HepG2 (cell line): ENCODE data around the gene NDUFS2. TPM values are rescaled to one million over a fixed set of nuclear protein-coding genes. Genes with fewer than 3 reads are reported as not detected.

Experiments
- ARID2 ChIP-seq: sonication (generic); formaldehyde crosslinking; IDR thresholded peaks from 2 replicates; pipeline ENCODE4 v1.8.1; 2022; ENCODE audit warnings: mild to moderate bottlenecking, missing genetic modification reagents, borderline replicate concordance
- GPN1 ChIP-seq: sonication (generic); formaldehyde crosslinking; IDR thresholded peaks from 2 replicates; pipeline ENCODE4 v1.5.1; 2020; ENCODE audit warnings: missing genetic modification reagents, borderline replicate concordance
- KDM5A ChIP-seq: fragments of 200-600 bp; sonication (generic); IDR thresholded peaks from 2 replicates; pipeline ENCODE4 v1.7.0; 2018; ENCODE audit warnings: antibody characterized with exemption, mild to moderate bottlenecking, low read length, borderline replicate concordance
- MAFG ChIP-seq: sonication (generic); formaldehyde crosslinking; IDR thresholded peaks from 2 replicates; pipeline ENCODE4 v1.5.1; 2020; ENCODE audit warnings: mild to moderate bottlenecking, missing genetic modification reagents
- MBD4 ChIP-seq: IDR thresholded peaks from 2 replicates; pipeline ENCODE4 v1.6.1; 2012; ENCODE audit warnings: low read length, inconsistent platforms, borderline replicate concordance
- RNF219 ChIP-seq: sonication (generic); formaldehyde crosslinking; IDR thresholded peaks from 2 replicates; pipeline ENCODE4 v1.5.0; 2020; ENCODE audit warnings: mild to moderate bottlenecking, missing genetic modification reagents
- TBX3 ChIP-seq: fragments of 450-650 bp; IDR thresholded peaks from 2 replicates; pipeline ENCODE4 v1.6.1; 2017; ENCODE audit warnings: antibody characterized with exemption, mild to moderate bottlenecking, inconsistent platforms, borderline replicate concordance
- TEAD2 ChIP-seq: sonication (generic); formaldehyde crosslinking; IDR thresholded peaks from 2 replicates; pipeline ENCODE4 v1.9.0; 2021; ENCODE audit warnings: missing genetic modification reagents
- THAP8 ChIP-seq: sonication (generic); formaldehyde crosslinking; IDR thresholded peaks from 2 replicates; pipeline ENCODE4 v1.5.1; 2020; ENCODE audit warnings: missing genetic modification reagents, mild to moderate bottlenecking, borderline replicate concordance
- ZFP41 ChIP-seq: sonication (generic); formaldehyde crosslinking; IDR thresholded peaks from 2 replicates; pipeline ENCODE4 v1.4.0; 2020; ENCODE audit warnings: mild to moderate bottlenecking, missing genetic modification reagents, borderline replicate concordance
- ZMYM3 ChIP-seq: sonication (generic); formaldehyde crosslinking; IDR thresholded peaks from 2 replicates; pipeline ENCODE4 v1.5.1; 2020; ENCODE audit warnings: mild to moderate bottlenecking, missing genetic modification reagents
- ZNF563 ChIP-seq: sonication (generic); formaldehyde crosslinking; IDR thresholded peaks from 2 replicates; pipeline ENCODE4 v1.8.0; 2022; ENCODE audit warnings: mild to moderate bottlenecking, moderate library complexity, missing genetic modification reagents
- ZNF564 ChIP-seq: sonication (generic); formaldehyde crosslinking; IDR thresholded peaks from 2 replicates; pipeline ENCODE4 v1.8.1; 2023; ENCODE audit warnings: mild to moderate bottlenecking, missing genetic modification reagents
- ZSCAN20 ChIP-seq: sonication (generic); formaldehyde crosslinking; IDR thresholded peaks from 2 replicates; pipeline ENCODE4 v1.4.0; 2020; ENCODE audit warnings: missing genetic modification reagents, mild to moderate bottlenecking, borderline replicate concordance
- polyA plus RNA-seq, 8 experiments: library from polyadenylated mRNA; depleted of rRNA in 3 of 8; stranded (reverse) in 7 of 8; unstranded in 1 of 8; fragments of >200 nt; fragmentation: Illumina TruSeq in 4 of 8; extraction: Trizol in 4 of 8; gene quantifications; 2 replicates each; pipeline versions ENCODE4 v1.2.1 to v1.2.3, GENCODE V29; 2011 to 2016; ENCODE audit warnings: low read depth in 4 of 8, missing spikeins in 1 of 8, mixed read lengths in 1 of 8; ENCODE audit not compliant: insufficient read depth in 1 of 8
- total RNA-seq, 5 experiments: library from RNA; depleted of rRNA; stranded (reverse); fragments of >200 nt; fragmentation: Illumina TruSeq; extraction: Trizol; gene quantifications; 2 replicates each; pipeline ENCODE4 v1.2.3, GENCODE V29; 2016; ENCODE audit warnings: low read depth in 1 of 5
- TF ChIP-seq, protein P1 (sequence below): sonication (generic); formaldehyde crosslinking; conservative IDR thresholded peaks from 2 replicates; pipeline ENCODE4 v1.4.0; 2020; ENCODE audit warnings: missing genetic modification reagents
- TF ChIP-seq, protein P2 (sequence below): sonication (generic); formaldehyde crosslinking; IDR thresholded peaks from 2 replicates; pipeline ENCODE4 v1.4.0; 2020; ENCODE audit warnings: missing genetic modification reagents, borderline replicate concordance

The NDUFS2 gene
- total and polyA plus RNA-seq, 2 of the 13 experiments (the other 11 are each of a cell fraction or from before 2014, with no cell fraction given): 89.9 to 118 TPM

- no peak for TF ChIP-seq MAFG (CRISPR knock-in tag)
- TF ChIP-seq, protein P1, sequence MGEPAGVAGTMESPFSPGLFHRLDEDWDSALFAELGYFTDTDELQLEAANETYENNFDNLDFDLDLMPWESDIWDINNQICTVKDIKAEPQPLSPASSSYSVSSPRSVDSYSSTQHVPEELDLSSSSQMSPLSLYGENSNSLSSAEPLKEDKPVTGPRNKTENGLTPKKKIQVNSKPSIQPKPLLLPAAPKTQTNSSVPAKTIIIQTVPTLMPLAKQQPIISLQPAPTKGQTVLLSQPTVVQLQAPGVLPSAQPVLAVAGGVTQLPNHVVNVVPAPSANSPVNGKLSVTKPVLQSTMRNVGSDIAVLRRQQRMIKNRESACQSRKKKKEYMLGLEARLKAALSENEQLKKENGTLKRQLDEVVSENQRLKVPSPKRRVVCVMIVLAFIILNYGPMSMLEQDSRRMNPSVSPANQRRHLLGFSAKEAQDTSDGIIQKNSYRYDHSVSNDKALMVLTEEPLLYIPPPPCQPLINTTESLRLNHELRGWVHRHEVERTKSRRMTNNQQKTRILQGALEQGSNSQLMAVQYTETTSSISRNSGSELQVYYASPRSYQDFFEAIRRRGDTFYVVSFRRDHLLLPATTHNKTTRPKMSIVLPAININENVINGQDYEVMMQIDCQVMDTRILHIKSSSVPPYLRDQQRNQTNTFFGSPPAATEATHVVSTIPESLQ (CRISPR knock-in tag): no peak
- TF ChIP-seq GPN1 (CRISPR knock-in tag): peak; percentile 54; the same call in 1 of the 2 replicates
- TF ChIP-seq THAP8 (CRISPR knock-in tag): no peak
- TF ChIP-seq, protein P2, sequence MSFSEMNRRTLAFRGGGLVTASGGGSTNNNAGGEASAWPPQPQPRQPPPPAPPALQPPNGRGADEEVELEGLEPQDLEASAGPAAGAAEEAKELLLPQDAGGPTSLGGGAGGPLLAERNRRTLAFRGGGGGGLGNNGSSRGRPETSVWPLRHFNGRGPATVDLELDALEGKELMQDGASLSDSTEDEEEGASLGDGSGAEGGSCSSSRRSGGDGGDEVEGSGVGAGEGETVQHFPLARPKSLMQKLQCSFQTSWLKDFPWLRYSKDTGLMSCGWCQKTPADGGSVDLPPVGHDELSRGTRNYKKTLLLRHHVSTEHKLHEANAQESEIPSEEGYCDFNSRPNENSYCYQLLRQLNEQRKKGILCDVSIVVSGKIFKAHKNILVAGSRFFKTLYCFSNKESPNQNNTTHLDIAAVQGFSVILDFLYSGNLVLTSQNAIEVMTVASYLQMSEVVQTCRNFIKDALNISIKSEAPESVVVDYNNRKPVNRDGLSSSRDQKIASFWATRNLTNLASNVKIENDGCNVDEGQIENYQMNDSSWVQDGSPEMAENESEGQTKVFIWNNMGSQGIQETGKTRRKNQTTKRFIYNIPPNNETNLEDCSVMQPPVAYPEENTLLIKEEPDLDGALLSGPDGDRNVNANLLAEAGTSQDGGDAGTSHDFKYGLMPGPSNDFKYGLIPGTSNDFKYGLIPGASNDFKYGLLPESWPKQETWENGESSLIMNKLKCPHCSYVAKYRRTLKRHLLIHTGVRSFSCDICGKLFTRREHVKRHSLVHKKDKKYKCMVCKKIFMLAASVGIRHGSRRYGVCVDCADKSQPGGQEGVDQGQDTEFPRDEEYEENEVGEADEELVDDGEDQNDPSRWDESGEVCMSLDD (CRISPR knock-in tag): no peak
- peak; percentile 48; the same call in 1 of the 2 replicates for TF ChIP-seq TBX3
- TF ChIP-seq ZNF563 (CRISPR knock-in tag): no peak
- no peak for TF ChIP-seq ARID2
- TF ChIP-seq RNF219 (CRISPR knock-in tag): no peak
- peak; percentile 95 for TF ChIP-seq KDM5A
- no peak for TF ChIP-seq TEAD2
- 0 out of 2 replicates have a peak, but pooled peaks have one; percentile 7 for TF ChIP-seq ZMYM3
- TF ChIP-seq ZNF564 (CRISPR knock-in tag): 0 out of 2 replicates have a peak, but pooled peaks have one; percentile 38
- TF ChIP-seq MBD4: no peak; the same call in 1 of the 2 replicates
- no peak for TF ChIP-seq ZSCAN20
- no peak for TF ChIP-seq ZFP41 (CRISPR knock-in tag)
These were observed 48.4 kb upstream of the NDUFS2 start, which contains the start of gene UFC1 (continued) for GRCh38 chr1:161153682-161154337.
